ENCODE data around the gene SPSB2.

SPSB2 gene

GRCh38 chr12:6821591-6822425 is 51.3 kb downstream of the SPSB2 start, which contains the start of gene GPR162:
TSS of gene GPR162 (plus strand) at chr12:6821821. CDS start at chr12:6823899, 2,078 bp downstream.
- no peak for DNase-seq (ENCODE audit: low read depth in 4 of 4, low spot score in 1 of 4)

All from stimulated activated CD4-positive, alpha-beta T cell treated with anti-CD3 and anti-CD28 coated beads, Interleukin-1b, Interleukin-23, amount 100 ng/mL, for 24 hours (primary cell).